Effector memory CD8-positive, alpha-beta T cell (primary cell): Measurements from ENCODE around the gene FGF3.

Experiments used
- ATAC-seq: fragments of 150-1000 bp; cut with Tn5 transposase; replicated peaks from 2 replicates; pipeline ENCODE4 v1.10.0; 2021; ENCODE audit warnings: mild to moderate bottlenecking, moderate library complexity
- DNase-seq, 3 experiments: peaks; one replicate each; pipeline ENCODE4 v3.0.0; 2021
- H3K27ac Mint-ChIP-seq, 2 donors: one replicate each; pipeline ENCODE4 v1.8.0; 2022; ENCODE audit warnings: mild to moderate bottlenecking in 2 of 2, mixed read lengths in 2 of 2, moderate library complexity in 2 of 2
- H3K27me3 Mint-ChIP-seq, 2 donors: one replicate each; pipeline ENCODE4 v1.8.0; 2022; ENCODE audit warnings: mixed read lengths in 2 of 2
- H3K36me3 Mint-ChIP-seq: one replicate; pipeline ENCODE4 v1.8.0; 2022; ENCODE audit warnings: mild to moderate bottlenecking, moderate library complexity, mixed read lengths; ENCODE audit not compliant: insufficient read depth
- H3K4me1 Mint-ChIP-seq, 2 donors: one replicate each; pipeline ENCODE4 v1.8.0; 2022; ENCODE audit warnings: low read depth in 2 of 2, mixed read lengths in 2 of 2
- H3K4me3 Mint-ChIP-seq, 2 donors: one replicate each; pipeline ENCODE4 v1.8.0; 2022; ENCODE audit warnings: mild to moderate bottlenecking in 2 of 2, mixed read lengths in 2 of 2, moderate library complexity in 2 of 2
- H3K9me3 Mint-ChIP-seq, 2 donors: one replicate each; pipeline ENCODE4 v1.8.0; 2022; ENCODE audit warnings: mixed read lengths in 2 of 2

The FGF3 gene

GRCh38 chr11:69860796-69861445, 41.7 kb upstream of the FGF3 start:
- Mint-ChIP-seq H3K36me3 (no peaks in the 10 kb centered on the region), H3K27me3 (peaks cover 46 to 91% of the 10 kb centered on the region in 2 donors), H3K4me3 (no peak overlapping the region), H3K9me3 (no peaks in the 10 kb centered on the region), H3K4me1 (no peaks in the 10 kb centered on the region), H3K27ac (no peak overlapping the region)
- DNase-seq (no peak), ATAC-seq (no peak)

DNA sequence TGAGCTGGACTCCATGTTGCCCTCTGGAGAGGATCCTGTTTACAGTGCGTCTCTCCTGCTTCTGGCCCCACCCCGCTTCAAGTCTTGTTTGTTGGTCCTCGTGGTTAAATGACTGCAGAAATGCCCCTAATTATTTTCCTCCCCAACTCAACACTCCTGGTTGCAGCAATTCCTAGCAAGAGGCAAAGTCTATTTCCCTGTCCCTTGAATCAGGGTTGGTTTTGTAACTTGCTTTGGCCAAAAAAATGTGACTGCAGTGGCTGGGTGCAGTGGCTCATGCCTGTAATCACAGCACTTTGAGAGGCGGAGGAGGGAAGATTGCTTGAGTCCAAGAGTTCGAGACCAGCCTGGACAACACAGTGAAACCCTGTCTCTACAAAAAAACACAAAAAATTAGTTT, 41.0 kb upstream of the FGF3 start:
- H3K27ac Mint-ChIP-seq = no peak overlapping the region
- H3K27me3 Mint-ChIP-seq = peaks cover 46 to 88% of the 10 kb centered on the region in 2 donors
- no peaks in the 10 kb centered on the region for H3K4me1 Mint-ChIP-seq
- H3K36me3 Mint-ChIP-seq = no peaks in the 10 kb centered on the region
- no peak for DNase-seq
- H3K4me3 Mint-ChIP-seq = no peak overlapping the region
- H3K9me3 Mint-ChIP-seq = no peaks in the 10 kb centered on the region
- ATAC-seq = no peak

- no peaks in the 10 kb centered on the region for H3K4me1 Mint-ChIP-seq
- no peak overlapping the region for H3K4me3 Mint-ChIP-seq
- ATAC-seq = no peak
- H3K27ac Mint-ChIP-seq = no peak overlapping the region
- no peaks in the 10 kb centered on the region for H3K9me3 Mint-ChIP-seq
- peaks cover 40 to 85% of the 10 kb centered on the region in 2 donors for H3K27me3 Mint-ChIP-seq
- no peak for DNase-seq
- no peaks in the 10 kb centered on the region for H3K36me3 Mint-ChIP-seq
These were observed 40.2 kb upstream of the FGF3 start for GRCh38 chr11:69859275-69859934.

GRCh38 chr11:69855421-69855820, 36.2 kb upstream of the FGF3 start:
- DNase-seq = no peak
- Mint-ChIP-seq H3K4me3 (no peak overlapping the region), H3K9me3 (no peaks in the 10 kb centered on the region), H3K4me1 (no peaks in the 10 kb centered on the region), H3K27ac (no peak overlapping the region), H3K27me3 (peaks cover 25 to 63% of the 10 kb centered on the region in 2 donors), H3K36me3 (no peaks in the 10 kb centered on the region)
- ATAC-seq = no peak

DNA sequence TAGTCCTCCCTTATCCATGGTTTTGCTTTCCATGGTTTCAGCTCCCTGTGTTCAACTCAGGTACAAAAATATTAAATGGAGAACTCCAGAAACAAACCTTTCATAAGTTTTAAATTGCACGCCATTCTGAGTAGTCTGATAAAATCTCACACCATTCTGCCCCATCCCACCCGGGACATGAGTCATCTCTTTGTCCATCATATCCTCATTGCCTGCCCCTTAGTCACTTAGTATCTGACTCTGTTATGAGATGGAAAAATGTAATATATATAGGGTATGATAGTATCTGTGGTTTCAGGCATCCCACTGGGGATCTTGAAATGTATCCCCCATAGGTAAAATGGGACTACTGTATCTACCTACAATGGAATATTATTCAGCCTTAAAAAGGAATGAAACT, 35.5 kb upstream of the FGF3 start:
- no peak for ATAC-seq
- no peaks in the 10 kb centered on the region for H3K4me1 Mint-ChIP-seq

GRCh38 chr11:69852056-69852455, 32.8 kb upstream of the FGF3 start:
- Mint-ChIP-seq H3K4me1 (no peaks in the 10 kb centered on the region), H3K27ac (no peak overlapping the region), H3K9me3 (peaks cover 0 to 2% of the 10 kb centered on the region in 2 donors), H3K36me3 (no peaks in the 10 kb centered on the region), H3K27me3 (peaks cover 22 to 42% of the 10 kb centered on the region in 2 donors), H3K4me3 (no peak overlapping the region)
- no peak for DNase-seq
- ATAC-seq = no peak

More for the DNA sequence above, 35.5 kb upstream of the FGF3 start:
- H3K36me3 Mint-ChIP-seq = no peaks in the 10 kb centered on the region
- H3K27ac Mint-ChIP-seq = no peak overlapping the region
- peaks cover 29 to 62% of the 10 kb centered on the region in 2 donors for H3K27me3 Mint-ChIP-seq
- no peak for DNase-seq
- no peak overlapping the region for H3K4me3 Mint-ChIP-seq
- H3K9me3 Mint-ChIP-seq = no peaks in the 10 kb centered on the region

DNA sequence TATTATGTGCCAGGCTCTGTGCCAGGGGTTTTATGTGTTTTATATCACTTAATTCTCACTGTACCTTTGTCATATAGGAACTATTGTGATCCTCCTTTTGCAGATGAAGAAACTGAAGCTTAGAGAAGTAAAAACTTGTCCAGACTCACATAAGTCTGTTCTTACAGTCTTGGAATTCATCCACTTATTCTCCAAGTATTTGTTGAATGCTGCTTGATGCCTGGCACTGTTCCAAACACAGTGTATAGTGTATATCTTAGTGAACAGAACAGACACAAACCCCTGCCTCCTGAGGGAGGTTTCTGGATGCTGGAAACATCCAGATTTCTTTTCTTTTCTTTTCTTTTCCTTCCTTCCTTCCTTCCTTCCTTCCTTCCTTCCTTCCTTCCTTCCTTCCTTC, 29.0 kb upstream of the FGF3 start:
- Mint-ChIP-seq H3K27me3 (peaks cover 19 to 30% of the 10 kb centered on the region in 2 donors), H3K9me3 (peaks cover 0 to 2% of the 10 kb centered on the region in 2 donors), H3K4me1 (no peaks in the 10 kb centered on the region), H3K36me3 (no peaks in the 10 kb centered on the region), H3K4me3 (no peak overlapping the region), H3K27ac (no peak overlapping the region)
- no peak for ATAC-seq
- no peak for DNase-seq

- H3K27ac Mint-ChIP-seq = no peak overlapping the region
- ATAC-seq = no peak
- peaks cover 0 to 2% of the 10 kb centered on the region in 2 donors for H3K9me3 Mint-ChIP-seq
- H3K27me3 Mint-ChIP-seq = peaks cover 14% of the 10 kb centered on the region in 2 donors
- no peaks in the 10 kb centered on the region for H3K36me3 Mint-ChIP-seq
- peaks cover 4 to 6% of the 10 kb centered on the region in 2 donors for H3K4me1 Mint-ChIP-seq
- DNase-seq = no peak
- no peak overlapping the region for H3K4me3 Mint-ChIP-seq
These were observed 25.2 kb upstream of the FGF3 start for GRCh38 chr11:69844396-69844795.

- Mint-ChIP-seq H3K9me3 (no peaks in the 10 kb centered on the region), H3K27ac (no peak overlapping the region), H3K4me1 (peaks cover 4 to 6% of the 10 kb centered on the region in 2 donors), H3K36me3 (no peaks in the 10 kb centered on the region), H3K27me3 (peaks cover 7 to 10% of the 10 kb centered on the region in 2 donors), H3K4me3 (no peak overlapping the region)
- ATAC-seq (no peak), DNase-seq (no peak)
These were observed 24.3 kb upstream of the FGF3 start for GRCh38 chr11:69843529-69843921.

GRCh38 chr11:69842746-69843528, 23.7 kb upstream of the FGF3 start:
- peaks cover 11 to 13% of the 10 kb centered on the region in 2 donors for H3K27me3 Mint-ChIP-seq
- ATAC-seq = no peak
- H3K4me3 Mint-ChIP-seq = no peak overlapping the region
- no peak overlapping the region for H3K27ac Mint-ChIP-seq
- no peak for DNase-seq
- H3K4me1 Mint-ChIP-seq = peaks cover 4 to 6% of the 10 kb centered on the region in 2 donors
- no peaks in the 10 kb centered on the region for H3K9me3 Mint-ChIP-seq
- H3K36me3 Mint-ChIP-seq = no peaks in the 10 kb centered on the region

- Mint-ChIP-seq H3K27ac (peak overlapping the region in 1 of 2 donors; percentile 67), H3K4me1 (peaks cover 4 to 6% of the 10 kb centered on the region in 2 donors)
- DNase-seq = no peak
These were observed 22.9 kb upstream of the FGF3 start for GRCh38 chr11:69841859-69842698.

GRCh38 chr11:69841170-69841858, 22.1 kb upstream of the FGF3 start:
- peak overlapping the region in 1 of 2 donors; percentile 67 for H3K27ac Mint-ChIP-seq
- H3K27me3 Mint-ChIP-seq = peaks cover 17 to 21% of the 10 kb centered on the region in 2 donors
- no peaks in the 10 kb centered on the region for H3K9me3 Mint-ChIP-seq
- no peak for DNase-seq
- H3K4me1 Mint-ChIP-seq = peaks cover 4 to 6% of the 10 kb centered on the region in 2 donors
- no peak overlapping the region for H3K4me3 Mint-ChIP-seq
- no peak for ATAC-seq
- H3K36me3 Mint-ChIP-seq = no peaks in the 10 kb centered on the region

More at GRCh38 chr11:69841859-69842698, 22.9 kb upstream of the FGF3 start:
- Mint-ChIP-seq H3K4me3 (no peak overlapping the region), H3K36me3 (no peaks in the 10 kb centered on the region), H3K9me3 (no peaks in the 10 kb centered on the region), H3K27me3 (peaks cover 13 to 15% of the 10 kb centered on the region in 2 donors)
- no peak for ATAC-seq
